ENCODE measurements around the gene FOXD1. TPM values are rescaled to one million over a fixed set of nuclear protein-coding genes. Genes with fewer than 3 reads are reported as not detected.

FOXD1 gene
- total RNA-seq, 2 experiments from 2014 or later: 0.99 to 1.5 TPM

DNA sequence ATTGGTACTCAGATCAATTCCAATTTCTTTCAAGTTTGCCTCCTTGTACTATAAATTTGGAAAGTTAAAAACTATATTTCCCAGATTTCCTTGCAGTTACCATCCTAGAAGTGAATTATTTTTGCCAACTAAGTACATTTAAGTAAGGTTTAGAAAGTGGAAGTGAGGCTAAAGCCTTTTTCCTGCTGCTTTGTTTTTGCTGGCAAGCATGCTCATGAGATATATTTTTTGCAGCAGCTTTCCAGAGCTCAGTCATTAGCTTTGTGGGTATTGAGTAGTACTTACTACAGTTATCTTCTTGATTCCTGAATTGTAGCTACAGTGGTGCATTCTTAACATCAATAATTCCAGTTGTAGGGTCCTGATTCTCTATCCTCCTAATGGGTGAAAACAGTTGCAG, 46.1 kb upstream of the FOXD1 start:
- DNase-seq (no peak), ATAC-seq (no peak)
- Mint-ChIP-seq H3K27me3 (peaks cover 13% of the 10 kb centered on the region), H3K9me3 (no peaks in the 10 kb centered on the region), H3K4me1 (ENCODE audit: low read depth) (peaks cover 7% of the 10 kb centered on the region), H3K4me3 (no peak overlapping the region), H3K36me3 (ENCODE audit: low read depth) (peaks cover 19% of the 10 kb centered on the region), H3K27ac (no peak overlapping the region)
- ChIA-PET CTCF (no interaction called here), POLR2A (no interaction called here)
- intact Hi-C loops (cut with micrococcal nuclease): no loop called here
- TF ChIP-seq, protein P1, sequence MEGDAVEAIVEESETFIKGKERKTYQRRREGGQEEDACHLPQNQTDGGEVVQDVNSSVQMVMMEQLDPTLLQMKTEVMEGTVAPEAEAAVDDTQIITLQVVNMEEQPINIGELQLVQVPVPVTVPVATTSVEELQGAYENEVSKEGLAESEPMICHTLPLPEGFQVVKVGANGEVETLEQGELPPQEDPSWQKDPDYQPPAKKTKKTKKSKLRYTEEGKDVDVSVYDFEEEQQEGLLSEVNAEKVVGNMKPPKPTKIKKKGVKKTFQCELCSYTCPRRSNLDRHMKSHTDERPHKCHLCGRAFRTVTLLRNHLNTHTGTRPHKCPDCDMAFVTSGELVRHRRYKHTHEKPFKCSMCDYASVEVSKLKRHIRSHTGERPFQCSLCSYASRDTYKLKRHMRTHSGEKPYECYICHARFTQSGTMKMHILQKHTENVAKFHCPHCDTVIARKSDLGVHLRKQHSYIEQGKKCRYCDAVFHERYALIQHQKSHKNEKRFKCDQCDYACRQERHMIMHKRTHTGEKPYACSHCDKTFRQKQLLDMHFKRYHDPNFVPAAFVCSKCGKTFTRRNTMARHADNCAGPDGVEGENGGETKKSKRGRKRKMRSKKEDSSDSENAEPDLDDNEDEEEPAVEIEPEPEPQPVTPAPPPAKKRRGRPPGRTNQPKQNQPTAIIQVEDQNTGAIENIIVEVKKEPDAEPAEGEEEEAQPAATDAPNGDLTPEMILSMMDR (IDR thresholded peaks at IDR 0.05): no peak

DNA sequence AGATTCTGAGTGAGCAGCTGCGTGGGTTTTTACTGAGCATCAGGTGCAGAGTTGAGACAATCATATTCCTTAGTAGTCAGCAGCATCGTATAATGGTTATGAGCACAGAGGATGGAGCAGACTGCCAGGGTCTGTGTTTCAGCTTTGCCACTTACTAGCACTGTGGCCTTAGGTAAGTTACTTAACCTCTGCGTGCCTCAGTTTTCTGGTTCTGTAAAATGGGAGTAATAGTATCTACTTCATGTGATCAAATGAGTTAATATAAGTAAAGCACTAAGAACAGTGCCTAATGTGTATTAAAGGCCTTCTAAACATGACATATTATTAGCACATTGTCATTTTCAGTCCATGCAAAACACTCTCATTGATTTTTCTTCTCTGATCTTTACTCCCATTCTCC, 44.8 kb upstream of the FOXD1 start:
- Mint-ChIP-seq H3K9me3 (no peaks in the 10 kb centered on the region), H3K4me3 (no peak overlapping the region), H3K27ac (no peak overlapping the region), H3K4me1 (ENCODE audit: low read depth) (peaks cover 3% of the 10 kb centered on the region), H3K27me3 (peaks cover 16% of the 10 kb centered on the region), H3K36me3 (ENCODE audit: low read depth) (peaks cover 6% of the 10 kb centered on the region)
- CTCF ChIA-PET: no interaction called here
- TF ChIP-seq, protein P1 (IDR thresholded peaks at IDR 0.05): no peak
- POLR2A ChIA-PET: no interaction called here
- intact Hi-C loops (cut with micrococcal nuclease): no loop called here
- DNase-seq (no peak), ATAC-seq (no peak)

DNA sequence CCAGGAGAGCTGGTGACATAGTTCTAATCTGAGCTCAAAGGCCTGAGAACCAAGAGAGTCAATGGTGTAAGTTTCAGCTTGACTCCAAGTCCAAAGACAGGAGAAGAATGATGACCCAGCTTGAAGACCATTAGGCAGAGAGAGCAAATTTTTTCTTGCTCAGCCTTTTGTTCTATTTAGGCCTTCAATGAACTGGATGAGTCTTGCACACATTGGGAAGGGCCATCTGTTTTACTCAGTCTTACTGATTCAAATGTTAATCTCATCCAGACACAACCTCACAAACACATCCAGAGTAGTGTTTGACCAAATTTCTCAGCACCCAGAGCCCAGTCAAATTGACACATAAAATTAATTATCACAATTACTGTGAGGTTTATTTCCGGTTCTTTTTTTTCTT, 42.6 kb upstream of the FOXD1 start:
- no peak overlapping the region for H3K4me3 Mint-ChIP-seq
- intact Hi-C loops (cut with micrococcal nuclease): no loop called here
- ChIA-PET CTCF (no interaction called here), POLR2A (no interaction called here)
- no peak for DNase-seq
- no peak for ATAC-seq
- H3K4me1 Mint-ChIP-seq (ENCODE audit: low read depth): no peaks in the 10 kb centered on the region
- H3K9me3 Mint-ChIP-seq: no peaks in the 10 kb centered on the region
- peaks cover 24% of the 10 kb centered on the region for H3K27me3 Mint-ChIP-seq
- TF ChIP-seq, protein P1 (IDR thresholded peaks at IDR 0.05): no peak
- H3K27ac Mint-ChIP-seq: no peak overlapping the region
- peaks cover 2% of the 10 kb centered on the region for H3K36me3 Mint-ChIP-seq (ENCODE audit: low read depth)

DNA sequence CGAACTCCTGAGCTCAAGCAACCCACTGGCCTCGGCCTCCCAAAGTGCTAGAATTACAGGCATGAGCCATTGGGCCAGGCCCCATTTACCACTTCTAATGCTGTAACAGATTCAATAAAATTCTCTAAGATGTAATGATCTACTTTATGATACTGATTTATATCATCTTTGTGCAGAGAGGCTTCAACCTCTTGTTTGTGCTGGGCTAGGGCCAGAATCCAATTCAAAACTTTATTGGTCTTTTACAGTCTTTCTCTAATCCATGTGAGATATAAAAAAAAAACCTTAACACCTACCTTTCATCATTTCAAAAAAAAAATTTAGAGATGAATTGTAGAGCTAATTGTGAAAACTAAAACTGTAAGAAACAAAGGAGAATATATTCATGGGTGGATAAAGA, 41.5 kb upstream of the FOXD1 start:
- CTCF ChIA-PET: interaction anchor here (0.7 to 1.1 kb wide), 3 partner anchors 35 to 448 kb away, joined by 3 to 4 read pairs (median 3); no protein-coding TSS in a partner anchor
- POLR2A ChIA-PET: no interaction called here
- ATAC-seq: no peak
- Mint-ChIP-seq H3K27me3 (peaks cover 25% of the 10 kb centered on the region), H3K4me1 (ENCODE audit: low read depth) (no peaks in the 10 kb centered on the region), H3K9me3 (no peaks in the 10 kb centered on the region), H3K36me3 (ENCODE audit: low read depth) (no peaks in the 10 kb centered on the region), H3K4me3 (no peak overlapping the region), H3K27ac (no peak overlapping the region)
- TF ChIP-seq, protein P1 (IDR thresholded peaks at IDR 0.05): no peak
- intact Hi-C loops (cut with micrococcal nuclease): no loop called here
- no peak for DNase-seq

DNA sequence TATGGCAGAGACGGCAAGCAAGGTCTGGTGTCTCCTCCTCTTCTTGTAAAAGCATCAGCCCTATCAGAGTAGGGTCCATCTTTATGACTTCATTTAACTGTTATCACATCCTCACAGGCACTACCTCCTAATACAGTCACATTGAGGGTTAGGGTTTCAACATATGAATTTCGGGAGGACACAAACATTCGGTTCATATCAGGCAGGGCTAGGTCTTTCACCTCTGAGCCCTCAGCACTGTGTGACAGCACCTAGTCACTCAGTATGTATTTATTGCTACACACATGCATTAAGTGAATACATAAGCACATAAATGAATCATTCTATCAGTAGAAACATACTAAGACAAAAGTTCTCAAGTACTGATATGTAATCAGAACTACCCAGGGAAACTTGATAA, 40.2 kb upstream of the FOXD1 start:
- no peak overlapping the region for H3K4me3 Mint-ChIP-seq
- no peak overlapping the region for H3K27ac Mint-ChIP-seq
- H3K36me3 Mint-ChIP-seq (ENCODE audit: low read depth): no peaks in the 10 kb centered on the region
- DNase-seq (no peak), ATAC-seq (no peak)
- CTCF ChIA-PET: no interaction called here
- H3K27me3 Mint-ChIP-seq: peaks cover 25% of the 10 kb centered on the region
- intact Hi-C loops (cut with micrococcal nuclease): no loop called here
- no peaks in the 10 kb centered on the region for H3K4me1 Mint-ChIP-seq (ENCODE audit: low read depth)
- TF ChIP-seq, protein P1 (IDR thresholded peaks at IDR 0.05): no peak
- POLR2A ChIA-PET: interaction anchor here (2.1 kb wide), 1 partner anchor 8 kb away, joined by 4 read pairs; no protein-coding TSS in a partner anchor
- H3K9me3 Mint-ChIP-seq: no peaks in the 10 kb centered on the region
